Kidney (tissue), 14 donors: Measurements from ENCODE around the gene NLRP7. TPM values are rescaled to one million over a fixed set of nuclear protein-coding genes. Genes with fewer than 3 reads are reported as not detected.
"Not testable (repeated sequence)": the region's sequence is repeated elsewhere in the genome, so short reads cannot be mapped to it uniquely, and the experiment has no call there.

Experiments
- DNase-seq, 5 donors: peaks; one replicate each; pipeline ENCODE4 v3.0.0-alpha.2; 2013 to 2020
- FAIRE-seq: peaks from 2 replicates; lab custom pipeline; 2012; peaks lifted over from hg19 to GRCh38; lab: Jason Lieb, UNC
- H3K27ac ChIP-seq, 2 donors: one replicate each; pipeline ENCODE4 v1.7.0; 2013; ENCODE audit warnings: low read depth in 2 of 2, low read length in 2 of 2, inconsistent platforms in 1 of 2
- H3K27me3 ChIP-seq: one replicate; pipeline ENCODE4 v1.7.1; 2013; ENCODE audit warnings: low read length, inconsistent platforms; ENCODE audit not compliant: control insufficient read depth, insufficient read depth
- H3K36me3 ChIP-seq, 3 donors: one replicate each; pipeline versions ENCODE4 v1.7.0 to v1.7.1; 2013; ENCODE audit warnings: low read length in 3 of 3, control low read depth in 1 of 3, inconsistent platforms in 1 of 3; ENCODE audit not compliant: insufficient read depth in 3 of 3, control insufficient read depth in 2 of 3
- H3K4me1 ChIP-seq, 3 donors: one replicate each; pipeline versions ENCODE4 v1.7.0 to v1.7.1; 2013; ENCODE audit warnings: low read length in 3 of 3, inconsistent platforms in 1 of 3, low read depth in 1 of 3; ENCODE audit not compliant: control insufficient read depth in 2 of 3, insufficient read depth in 2 of 3
- H3K4me3 ChIP-seq, 3 donors: one replicate each; pipeline versions ENCODE4 v1.7.0 to v1.8.1; 2013; ENCODE audit warnings: low read length in 3 of 3, control low read depth in 1 of 3, inconsistent platforms in 1 of 3
- H3K9ac ChIP-seq, 3 donors: one replicate each; pipeline versions ENCODE4 v1.7.0 to v1.7.1; 2013; ENCODE audit warnings: low read length in 3 of 3, control low read depth in 1 of 3, inconsistent platforms in 1 of 3
- H3K9me3 ChIP-seq, 3 donors: one replicate each; pipeline versions ENCODE4 v1.7.0 to v1.7.1; 2013; ENCODE audit warnings: low read length in 3 of 3, control low read depth in 1 of 3, inconsistent platforms in 1 of 3; ENCODE audit not compliant: control insufficient read depth in 2 of 3, insufficient read depth in 1 of 3
- CTCF ChIP-seq: IDR thresholded peaks from 3 replicates; pipeline ENCODE4 v1.5.1; 2012; ENCODE audit warnings: mild to moderate bottlenecking, moderate library complexity, borderline replicate concordance; ENCODE audit not compliant: insufficient read depth; ENCODE audit errors: extremely low read depth
- intact Hi-C: fragments of 100-400 bp; cut with DNase I; formaldehyde crosslinking; loops from one replicate; pipeline ENCODE4 v1.11.1; 2022
- polyA plus RNA-seq: library from polyadenylated mRNA; stranded (reverse); fragments of 350-450 nt; fragmentation: Illumina TruSeq; extraction: RNeasy Lipid Tissue Mini Kit (QIAGEN cat#74804); gene quantifications from one replicate; pipeline ENCODE4 v1.2.3, GENCODE V29; 2014; ENCODE audit warnings: low read depth, low replicate concordance; ENCODE audit not compliant: insufficient read depth
- total RNA-seq: library from RNA; stranded (reverse); fragmentation: NEBNext Ultra II Directional; extraction: Animal tissue kit (Norgen Biotek cat#: 25700); gene quantifications from one replicate; pipeline ENCODE4 v1.2.1, GENCODE V29; 2021
- donor health status: control.
- donor health status: control.
- donor health status: control.
- donor health status: control.
- donor health status: control.
- donor health status: DM: yes; HTN: yes; CAD: no.
- donor health status: Normal renal cell carcinoma (clear cell type).

NLRP7 gene
- total and polyA plus RNA-seq, 2 donors from 2014 or later, result 0.16 TPM; not detected in 1

DNA sequence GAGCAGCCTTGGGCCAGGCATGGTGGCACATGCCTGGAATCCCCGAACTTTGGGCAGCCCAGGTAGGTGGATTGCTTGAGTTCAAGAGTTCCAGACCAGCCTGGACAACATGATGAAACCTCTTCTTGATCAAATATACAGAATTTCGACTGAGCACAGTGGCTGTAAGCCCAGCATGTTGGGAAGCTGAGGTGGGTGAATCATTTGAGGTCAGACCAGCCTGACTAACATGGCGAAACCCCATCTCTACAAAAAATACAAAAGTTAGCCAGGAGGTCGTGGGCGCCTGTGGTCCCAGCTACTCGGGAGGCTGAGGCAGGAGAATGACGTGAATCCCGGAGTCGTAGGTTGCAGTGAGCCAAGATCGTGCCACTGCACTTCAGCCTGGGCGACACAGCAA, 8.0 kb upstream of the NLRP7 start:
- H3K9ac ChIP-seq, result no peak overlapping the region
- H3K4me1 ChIP-seq, result no peaks in the 10 kb centered on the region
- no peaks in the 10 kb centered on the region for H3K27me3 ChIP-seq
- no peaks in the 10 kb centered on the region for H3K36me3 ChIP-seq
- TF ChIP-seq CTCF, result no peak
- DNase-seq (no peak), FAIRE-seq (no peak)
- no peaks in the 10 kb centered on the region for H3K9me3 ChIP-seq
- H3K4me3 ChIP-seq, result no peak overlapping the region
- intact Hi-C loops, result no loop called here
- no peak overlapping the region for H3K27ac ChIP-seq

- FAIRE-seq, H3K9me3 ChIP-seq, intact Hi-C loops, H3K4me3 ChIP-seq, H3K4me1 ChIP-seq, H3K27ac ChIP-seq, DNase-seq, H3K27me3 ChIP-seq, H3K36me3 ChIP-seq, H3K9ac ChIP-seq: not testable (repeated sequence)
These were observed 6.0 kb upstream of the NLRP7 start for GRCh38 chr19:54953345-54953713.

- FAIRE-seq (no peak), DNase-seq (no peak)
- intact Hi-C loops, result no loop called here
- no peak overlapping the region for H3K4me3 ChIP-seq
- H3K36me3 ChIP-seq, result no peaks in the 10 kb centered on the region
- no peak for TF ChIP-seq CTCF
- no peak overlapping the region for H3K9ac ChIP-seq
- H3K27ac ChIP-seq, result no peak overlapping the region
- H3K4me1 ChIP-seq, result no peaks in the 10 kb centered on the region
- H3K27me3 ChIP-seq, result no peaks in the 10 kb centered on the region
- H3K9me3 ChIP-seq, result no peaks in the 10 kb centered on the region
These were observed 5.4 kb upstream of the NLRP7 start for GRCh38 chr19:54952591-54953344.

GRCh38 chr19:54950580-54950979, 3.2 kb upstream of the NLRP7 start:
- intact Hi-C loops, H3K4me3 ChIP-seq, H3K9me3 ChIP-seq, H3K27ac ChIP-seq, H3K4me1 ChIP-seq, FAIRE-seq, H3K9ac ChIP-seq, DNase-seq, H3K27me3 ChIP-seq, H3K36me3 ChIP-seq: not testable (repeated sequence)
